ENCODE data around the gene UVRAG. TPM values are rescaled to one million over a fixed set of nuclear protein-coding genes. Genes with fewer than 3 reads are reported as not detected.

Gene UVRAG
- total and polyA plus RNA-seq, 2 of the 13 experiments (the other 11 are each of a cell fraction or from before 2014, with no cell fraction given) = 9.7 to 17.3 TPM

- no peak for TF ChIP-seq ZBTB34 (CRISPR knock-in tag; IDR thresholded peaks at IDR 0.05)
- no peak for TF ChIP-seq ZNF557 (CRISPR knock-in tag; IDR thresholded peaks at IDR 0.05)
- no peak; the same call in 1 of the 2 replicates for TF ChIP-seq ARID4A (CRISPR knock-in tag; IDR thresholded peaks at IDR 0.05; ENCODE audit: borderline replicate concordance)
- no peak for TF ChIP-seq DMAP1 (CRISPR knock-in tag; IDR thresholded peaks at IDR 0.05)
- no peak for TF ChIP-seq NFE2 (CRISPR knock-in tag; IDR thresholded peaks at IDR 0.05)
- no peak for TF ChIP-seq TCF7 (IDR thresholded peaks at IDR 0.05; ENCODE audit: low read depth)
- no peak for TF ChIP-seq ZNF121 (CRISPR knock-in tag; IDR thresholded peaks at IDR 0.05)
- no peak for TF ChIP-seq ATRX (CRISPR knock-in tag; IDR thresholded peaks at IDR 0.05; ENCODE audit: borderline replicate concordance)
- no peak for TF ChIP-seq ZNF7 (CRISPR knock-in tag; IDR thresholded peaks at IDR 0.05)
- TF ChIP-seq ZNF746 (CRISPR knock-in tag; IDR thresholded peaks at IDR 0.05) = no peak
- TF ChIP-seq ZNF17 (CRISPR knock-in tag; IDR thresholded peaks at IDR 0.05) = no peak
- TF ChIP-seq CSRNP2 (CRISPR knock-in tag; conservative IDR thresholded peaks at IDR 0.05; ENCODE audit: low read depth) = no peak
- no peak; the same call in 1 of the 2 replicates for TF ChIP-seq ATF2 (CRISPR knock-in tag; IDR thresholded peaks at IDR 0.05)
- no peak; the same call in 1 of the 2 replicates for TF ChIP-seq MEIS2 (CRISPR knock-in tag; IDR thresholded peaks at IDR 0.05)
- no peak for TF ChIP-seq ZFP36L1 (CRISPR knock-in tag; IDR thresholded peaks at IDR 0.05)
- no peak for TF ChIP-seq ZFP1 (CRISPR knock-in tag; IDR thresholded peaks at IDR 0.05)
- TF ChIP-seq MXD1 (CRISPR knock-in tag; IDR thresholded peaks at IDR 0.05) = no peak
- no peak for TF ChIP-seq ZNF333 (CRISPR knock-in tag; IDR thresholded peaks at IDR 0.05; ENCODE audit: borderline replicate concordance)
- no peak for TF ChIP-seq KDM3A (CRISPR knock-in tag; IDR thresholded peaks at IDR 0.05; ENCODE audit: low read depth)
- no peak for TF ChIP-seq ZNF749 (CRISPR knock-in tag; IDR thresholded peaks at IDR 0.05; ENCODE audit: borderline replicate concordance)
- no peak for TF ChIP-seq KAT8 (CRISPR knock-in tag; IDR thresholded peaks at IDR 0.05)
- TF ChIP-seq SRY (CRISPR knock-in tag; IDR thresholded peaks at IDR 0.05) = no peak
- no peak for TF ChIP-seq RFXANK (CRISPR knock-in tag; IDR thresholded peaks at IDR 0.05)
Observed at GRCh38 chr11:75815345-75816168, 547 bp downstream of the UVRAG start (continued).

Data from HepG2 (cell line).